K562 (cell line): ENCODE results near the gene HSPA1B. TPM values are rescaled to one million over a fixed set of nuclear protein-coding genes. Genes with fewer than 3 reads are reported as not detected.
A peak's percentile ranks its signal among the peaks of the same experiment; 100 is the strongest.

Source experiments
- DLX4 ChIP-seq: fragments of 250-450 bp; sonication (Bioruptor Pico); IDR thresholded peaks from 2 replicates; pipeline ENCODE4 v1.6.1; 2021; ENCODE audit warnings: mild to moderate bottlenecking
- DNMT1 ChIP-seq: fragments of 450-650 bp; IDR thresholded peaks from 2 replicates; pipeline ENCODE4 v1.6.1; 2016; ENCODE audit warnings: antibody characterized with exemption, mild to moderate bottlenecking
- E2F3 ChIP-seq: fragments of 250-450 bp; sonication (Bioruptor Pico); IDR thresholded peaks from 2 replicates; pipeline ENCODE4 v1.4.0; 2020; ENCODE audit warnings: mild to moderate bottlenecking
- EP300 ChIP-seq: IDR thresholded peaks from 2 replicates; pipeline ENCODE4 v1.6.1; 2012; ENCODE audit warnings: low read length, improper control_type of control experiment
- ERF ChIP-seq: fragments of 450-650 bp; formaldehyde crosslinking; IDR thresholded peaks from 2 replicates; pipeline ENCODE4 v1.4.0; 2020; ENCODE audit warnings: mild to moderate bottlenecking, mixed read lengths
- FOXK1 ChIP-seq: sonication (generic); formaldehyde crosslinking; IDR thresholded peaks from 2 replicates; pipeline ENCODE4 v1.8.0; 2022; ENCODE audit warnings: missing genetic modification reagents, mild to moderate bottlenecking, borderline replicate concordance
- FOXP1 ChIP-seq: sonication (generic); formaldehyde crosslinking; IDR thresholded peaks from 2 replicates; pipeline ENCODE4 v1.8.0; 2022; ENCODE audit warnings: mild to moderate bottlenecking, missing genetic modification reagents
- GATAD2B ChIP-seq: fragments of 450-650 bp; IDR thresholded peaks from 2 replicates; pipeline ENCODE4 v1.6.1; 2017; ENCODE audit warnings: mild to moderate bottlenecking, borderline replicate concordance
- HCFC1 ChIP-seq: IDR thresholded peaks from 2 replicates; pipeline ENCODE4 v1.6.1; 2012; ENCODE audit warnings: low read depth, low read length, improper control_type of control experiment
- HDGF ChIP-seq: fragments of 450-650 bp; IDR thresholded peaks from 2 replicates; pipeline ENCODE4 v1.6.1; 2016
- HLTF ChIP-seq: fragments of 450-650 bp; IDR thresholded peaks from 2 replicates; pipeline ENCODE4 v1.6.1; 2016
- HMG20A ChIP-seq: fragments of 450-650 bp; formaldehyde crosslinking; conservative IDR thresholded peaks from 2 replicates; pipeline ENCODE4 v1.4.0; 2020; ENCODE audit warnings: mild to moderate bottlenecking, mixed read lengths
- HNRNPLL ChIP-seq: fragments of 200-400 bp; formaldehyde crosslinking; IDR thresholded peaks from 2 replicates; pipeline ENCODE4 v1.6.1; 2017; ENCODE audit warnings: low read length, low read depth, mild to moderate bottlenecking; ENCODE audit not compliant: poor library complexity, severe bottlenecking
- IFI16 ChIP-seq: fragments of 250-450 bp; sonication (Bioruptor Pico); IDR thresholded peaks from 2 replicates; pipeline ENCODE4 v2.1.2; 2022; ENCODE audit warnings: mild to moderate bottlenecking, inconsistent platforms
- MTF1 ChIP-seq: fragments of 250-450 bp; sonication (Bioruptor Pico); IDR thresholded peaks from 2 replicates; pipeline ENCODE4 v1.9.0; 2021; ENCODE audit warnings: moderate library complexity, mild to moderate bottlenecking, inconsistent platforms, borderline replicate concordance
- PRMT5 ChIP-seq: sonication (generic); formaldehyde crosslinking; IDR thresholded peaks from 2 replicates; pipeline ENCODE4 v1.5.0; 2020; ENCODE audit warnings: missing genetic modification reagents
- SRSF1 ChIP-seq: fragments of 200-400 bp; formaldehyde crosslinking; IDR thresholded peaks from 2 replicates; pipeline ENCODE4 v1.6.1; 2017; ENCODE audit warnings: mild to moderate bottlenecking, low read depth, low read length, moderate library complexity
- TOE1 ChIP-seq, 2 experiments: fragments of 450-650 bp in 1 of 2; sonication (generic) in 1 of 2; formaldehyde crosslinking in 1 of 2; IDR thresholded peaks; 2 replicates each; pipeline versions ENCODE4 v1.7.1 to v1.8.0; 2016 to 2022; ENCODE audit warnings: borderline replicate concordance in 2 of 2, mild to moderate bottlenecking in 2 of 2, antibody characterized with exemption in 1 of 2, inconsistent platforms in 1 of 2, low read depth in 1 of 2, missing genetic modification reagents in 1 of 2, moderate library complexity in 1 of 2
- TSC22D4 ChIP-seq: fragments of 450-650 bp; IDR thresholded peaks from 2 replicates; pipeline ENCODE4 v1.6.1; 2016; ENCODE audit warnings: missing genetic modification characterization, missing biosample characterization, control low read depth
- XRCC5 ChIP-seq: fragments of 200-400 bp; formaldehyde crosslinking; IDR thresholded peaks from 2 replicates; pipeline ENCODE4 v1.6.1; 2017; ENCODE audit warnings: low read depth, mild to moderate bottlenecking, low read length
- ZBTB12 ChIP-seq: fragments of 250-450 bp; sonication (Bioruptor Pico); IDR thresholded peaks from 2 replicates; pipeline ENCODE4 v1.4.0; 2020
- ZC3H4 ChIP-seq: sonication (generic); formaldehyde crosslinking; IDR thresholded peaks from 2 replicates; pipeline ENCODE4 v1.9.0; 2021; ENCODE audit warnings: missing genetic modification reagents, borderline replicate concordance
- ZEB2 ChIP-seq: fragments of 450-650 bp; IDR thresholded peaks from 2 replicates; pipeline ENCODE4 v1.6.1; 2016
- ZNF165 ChIP-seq: fragments of 250-450 bp; sonication (Bioruptor Pico); IDR thresholded peaks from 2 replicates; pipeline ENCODE4 v1.4.0; 2020; ENCODE audit warnings: borderline replicate concordance
- ZNF347 ChIP-seq: fragments of 450-650 bp; formaldehyde crosslinking; IDR thresholded peaks from 2 replicates; pipeline ENCODE4 v1.4.0; 2020; ENCODE audit warnings: low read depth, mild to moderate bottlenecking, moderate library complexity
- ZNF449 ChIP-seq: fragments of 250-450 bp; sonication (Bioruptor Pico); IDR thresholded peaks from 2 replicates; pipeline ENCODE4 v1.8.0; 2022; ENCODE audit warnings: moderate library complexity, mild to moderate bottlenecking, inconsistent platforms
- ZNF57 ChIP-seq: fragments of 450-650 bp; formaldehyde crosslinking; IDR thresholded peaks from 2 replicates; pipeline ENCODE4 v1.4.0; 2020; ENCODE audit warnings: mild to moderate bottlenecking, moderate library complexity
- ZZZ3 ChIP-seq: fragments of 450-650 bp; IDR thresholded peaks from 2 replicates; pipeline ENCODE4 v1.6.1; 2016; ENCODE audit warnings: antibody characterized with exemption, mild to moderate bottlenecking, moderate library complexity
- polyA plus RNA-seq, 8 experiments: library from polyadenylated mRNA; depleted of rRNA in 4 of 8; stranded (reverse) in 5 of 8; unstranded in 3 of 8; fragments of >200 nt; fragmentation: Nextera tagmentation in 2 of 8; fragmentation: Illumina TruSeq in 1 of 8; extraction: Ambion mirVana in 2 of 8; extraction: Trizol in 1 of 8; gene quantifications; 2 replicates each; pipeline versions ENCODE4 v1.2.1 to v1.2.3, GENCODE V29; 2011 to 2014; ENCODE audit warnings: inconsistent platforms in 1 of 8, missing spikeins in 1 of 8
- total RNA-seq, 7 experiments: library from RNA; depleted of rRNA in 6 of 7; stranded (reverse); fragments of >200 nt in 6 of 7; fragmentation: Illumina TruSeq in 2 of 7; extraction: Trizol in 2 of 7; gene quantifications; 2 replicates each; pipeline versions ENCODE4 v1.2.1 to v1.2.3, GENCODE V29; 2011 to 2021; ENCODE audit warnings: low replicate concordance in 1 of 7

HSPA1B gene
- total and polyA plus RNA-seq, 9 of the 15 experiments (the other 6 are each of a cell fraction or from before 2014, with no cell fraction given): 0.27 to 227 (median 51.2) TPM

- peak; percentile 21; the same call in 1 of the 2 replicates for TF ChIP-seq E2F3 (CRISPR knock-in tag)
- no peak for TF ChIP-seq TSC22D4 (tag)
- no peak for TF ChIP-seq TOE1 (IDR thresholded peaks at IDR 0.05; ENCODE audit: borderline replicate concordance)
- TF ChIP-seq TOE1 (CRISPR knock-in tag; IDR thresholded peaks at IDR 0.05; ENCODE audit: borderline replicate concordance, low read depth): 0 out of 2 replicates have a peak, but pooled peaks have one; percentile 19
- no peak for TF ChIP-seq GATAD2B
- peak; percentile 69; the same call in 1 of the 2 replicates for TF ChIP-seq IFI16 (CRISPR knock-in tag)
- peak; percentile 77; the same call in 1 of the 2 replicates for TF ChIP-seq ZNF165 (CRISPR knock-in tag)
- TF ChIP-seq HMG20A (CRISPR knock-in tag): peak; percentile 62; the same call in 1 of the 2 replicates
- TF ChIP-seq ZZZ3: no peak
- TF ChIP-seq HNRNPLL: peak; percentile 14
- TF ChIP-seq PRMT5 (CRISPR knock-in tag): peak; percentile 17; the same call in 1 of the 2 replicates
- TF ChIP-seq HCFC1: no peak
- no peak for TF ChIP-seq DNMT1
- TF ChIP-seq ZNF347: no peak
- no peak for TF ChIP-seq XRCC5
- 0 out of 2 replicates have a peak, but pooled peaks have one; percentile 72 for TF ChIP-seq HDGF
- peak; percentile 72; the same call in 1 of the 2 replicates for TF ChIP-seq ZNF57 (CRISPR knock-in tag)
- TF ChIP-seq FOXK1 (CRISPR knock-in tag): 0 out of 2 replicates have a peak, but pooled peaks have one; percentile 3
- TF ChIP-seq FOXP1 (CRISPR knock-in tag): no peak
- TF ChIP-seq ZC3H4 (CRISPR knock-in tag): 0 out of 2 replicates have a peak, but pooled peaks have one; percentile 81
- TF ChIP-seq ERF (CRISPR knock-in tag): peak; percentile 12; the same call in 1 of the 2 replicates
- TF ChIP-seq ZNF449 (CRISPR knock-in tag): no peak
- TF ChIP-seq ZEB2: no peak
- TF ChIP-seq EP300: no peak
- no peak for TF ChIP-seq HLTF
- no peak for TF ChIP-seq ZBTB12 (CRISPR knock-in tag)
- no peak for TF ChIP-seq DLX4
- 0 out of 2 replicates have a peak, but pooled peaks have one; percentile 27 for TF ChIP-seq MTF1 (CRISPR knock-in tag)
- TF ChIP-seq SRSF1: no peak
Observed at GRCh38 chr6:31861919-31862343, 34.4 kb downstream of the HSPA1B start (continued).
